NOMO-1 (cell line): Measurements from ENCODE around the gene CENPC.
"Not testable (repeated sequence)": the region's sequence is repeated elsewhere in the genome, so short reads cannot be mapped to it uniquely, and the experiment has no call there.

ENCODE experiments used
- DNase-seq, 2 experiments: peaks; one replicate each; lab custom pipeline; 2025; ENCODE audit not compliant: unreplicated experiment in 2 of 2; lab: John Stamatoyannopoulos, UW

Gene CENPC

DNA sequence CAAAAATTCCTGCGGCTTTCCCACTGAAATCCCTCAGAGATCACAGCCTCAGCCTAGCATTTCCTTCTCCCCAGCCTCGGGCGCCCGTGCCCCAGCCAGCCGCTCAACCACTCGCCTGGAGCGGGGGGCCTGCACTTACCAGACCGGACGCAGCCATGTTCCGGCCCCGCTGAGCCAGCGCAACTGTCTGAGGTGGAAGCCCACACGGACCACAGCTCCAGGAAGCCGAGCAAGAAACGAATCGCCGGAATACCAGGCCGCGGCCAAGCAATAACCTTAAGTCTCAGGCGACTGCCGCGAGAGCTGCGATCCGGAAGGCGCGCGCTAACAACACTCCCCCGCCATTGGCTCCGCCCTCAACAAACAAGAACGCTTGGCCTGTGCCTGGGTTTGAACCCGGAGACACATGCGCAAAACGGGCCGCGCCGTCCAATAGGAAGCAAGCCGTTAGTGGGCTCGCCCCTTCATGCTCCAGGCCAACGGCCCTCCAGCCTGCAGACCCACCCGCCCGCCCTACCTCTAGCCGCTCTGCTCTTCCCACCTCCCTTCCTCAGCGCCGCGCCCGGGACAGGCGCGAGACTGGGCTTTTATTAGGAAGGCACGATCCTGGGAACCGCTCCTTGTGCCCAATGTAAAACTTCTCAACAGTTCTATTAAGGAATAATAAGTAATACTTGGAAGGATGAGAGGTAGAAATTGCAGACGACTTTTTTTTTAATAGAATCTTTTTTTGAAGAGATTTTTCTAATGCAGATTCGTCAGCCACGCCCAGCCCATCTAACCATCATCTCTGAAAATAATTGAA is at the start of gene CENPC:
CENPC (minus strand) TSS at position 305 of the 805 bp plus-strand sequence; CDS start at position 157, 148 bp downstream.
- peak; percentile 97 for DNase-seq

DNA sequence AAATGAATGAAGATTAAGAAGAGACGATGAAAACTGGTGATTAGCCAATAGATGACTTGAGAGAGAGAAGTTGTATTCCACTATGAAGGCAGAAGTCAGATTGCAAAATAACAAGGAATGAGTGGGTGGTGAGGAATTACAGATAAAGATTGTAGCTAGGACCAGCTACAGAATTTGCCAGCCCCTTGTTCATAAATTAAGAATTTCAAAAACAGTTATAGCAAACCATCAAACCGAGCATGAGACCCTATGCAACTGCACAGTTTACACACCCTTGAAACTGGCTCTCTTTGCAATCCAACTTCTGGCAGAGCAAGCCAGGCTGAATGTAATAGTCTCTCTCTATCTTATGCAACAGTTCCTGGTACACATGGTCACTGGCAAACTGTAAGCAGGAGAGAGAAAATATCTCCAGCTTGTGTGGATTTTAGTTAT is 48.5 kb upstream of the CENPC start:
- DNase-seq: peak in 1 of 2 experiments; percentile 15

- no peak for DNase-seq
Measured at GRCh38 chr4:67587156-67587555, 41.9 kb upstream of the CENPC start.

GRCh38 chr4:67584496-67584895 is 39.2 kb upstream of the CENPC start:
- no peak for DNase-seq

GRCh38 chr4:67581913-67582312 is 36.6 kb upstream of the CENPC start:
- DNase-seq: no peak

DNA sequence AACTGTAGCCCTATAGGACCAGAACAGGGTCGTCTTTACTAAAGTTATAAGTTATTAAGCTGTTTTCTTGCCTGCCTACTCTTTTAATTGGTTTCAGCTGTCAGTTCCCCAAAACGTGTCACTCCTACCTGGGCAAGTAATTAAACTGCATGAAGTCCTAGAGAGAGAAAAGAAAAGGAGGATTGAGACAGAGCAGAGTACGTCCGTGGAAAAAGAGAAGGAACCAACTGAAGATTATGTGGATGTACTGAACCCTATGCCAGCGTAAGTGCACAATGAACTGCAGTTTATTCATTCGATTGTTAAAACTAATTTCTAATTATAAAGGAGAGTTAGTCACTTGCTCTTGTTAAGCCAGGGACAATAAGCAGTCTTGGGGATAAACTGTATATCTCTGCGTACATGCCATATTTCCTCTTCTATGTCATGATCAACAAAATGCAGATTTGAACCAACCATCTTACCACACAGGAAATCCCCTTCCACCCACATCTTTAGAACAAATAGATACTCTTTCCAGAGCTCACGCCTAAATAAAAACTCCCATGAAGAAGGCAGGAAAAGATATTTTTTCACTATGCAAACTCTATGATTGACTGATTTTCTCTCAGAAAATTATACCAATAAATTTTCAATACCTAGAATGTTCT is 36.0 kb upstream of the CENPC start:
- DNase-seq: no peak

- DNase-seq: no peak
Measured at GRCh38 chr4:67580577-67580976, 35.3 kb upstream of the CENPC start.

- DNase-seq: no peak
Measured at GRCh38 chr4:67576538-67576937, 31.2 kb upstream of the CENPC start.

- DNase-seq: no peak
Measured at GRCh38 chr4:67576059-67576466, 30.8 kb upstream of the CENPC start.

- peak; percentile 68 to 85 for DNase-seq
Measured at GRCh38 chr4:67575232-67576058, 30.1 kb upstream of the CENPC start.

GRCh38 chr4:67573193-67573592 is 27.9 kb upstream of the CENPC start:
- no peak for DNase-seq

DNA sequence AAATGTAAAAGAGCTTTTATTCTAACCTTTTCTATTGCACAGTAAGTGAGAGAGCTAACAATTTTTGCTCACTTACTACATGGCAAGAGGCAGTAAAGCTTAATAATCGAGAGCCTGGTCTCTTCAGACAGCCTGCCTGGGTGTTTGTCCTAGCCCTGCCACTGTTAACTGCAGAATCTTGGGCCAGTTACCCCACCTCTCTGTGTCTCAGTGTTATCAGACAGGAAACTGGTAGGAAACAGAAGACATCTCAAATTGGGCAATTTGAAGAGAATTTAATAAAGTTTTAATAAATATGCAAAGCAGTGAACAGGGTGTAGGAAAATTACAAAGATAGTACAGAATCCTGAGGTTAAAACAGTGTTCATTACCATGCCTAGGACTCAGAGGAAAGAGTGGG is 26.7 kb upstream of the CENPC start:
- no peak for DNase-seq

- DNase-seq: no peak
Measured at GRCh38 chr4:67570537-67570936, 25.2 kb upstream of the CENPC start.

GRCh38 chr4:67568820-67569219 is 23.5 kb upstream of the CENPC start:
- DNase-seq: peak in 1 of 2 experiments; percentile 52

DNA sequence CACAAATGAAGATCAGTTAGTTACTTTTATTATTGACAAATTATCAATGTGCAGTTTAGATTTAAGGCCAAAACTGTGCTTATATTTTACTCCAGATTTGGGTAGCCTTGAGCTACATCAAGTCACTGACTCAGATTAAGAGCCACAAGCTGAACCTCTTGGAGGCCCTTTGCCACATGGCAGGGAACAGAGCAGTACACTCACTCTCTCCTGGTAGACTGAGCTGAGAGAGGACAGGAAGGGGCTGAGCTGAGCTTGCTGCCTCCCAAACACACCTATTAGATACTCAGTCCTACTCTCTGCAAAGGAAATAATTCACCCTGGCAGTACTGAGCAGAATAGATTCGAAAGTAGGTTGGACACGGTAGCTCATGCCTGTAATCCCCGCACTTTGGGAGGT is 21.0 kb upstream of the CENPC start:
- DNase-seq: no peak

- DNase-seq: no peak
Measured at GRCh38 chr4:67565284-67565683, 20.0 kb upstream of the CENPC start.

DNA sequence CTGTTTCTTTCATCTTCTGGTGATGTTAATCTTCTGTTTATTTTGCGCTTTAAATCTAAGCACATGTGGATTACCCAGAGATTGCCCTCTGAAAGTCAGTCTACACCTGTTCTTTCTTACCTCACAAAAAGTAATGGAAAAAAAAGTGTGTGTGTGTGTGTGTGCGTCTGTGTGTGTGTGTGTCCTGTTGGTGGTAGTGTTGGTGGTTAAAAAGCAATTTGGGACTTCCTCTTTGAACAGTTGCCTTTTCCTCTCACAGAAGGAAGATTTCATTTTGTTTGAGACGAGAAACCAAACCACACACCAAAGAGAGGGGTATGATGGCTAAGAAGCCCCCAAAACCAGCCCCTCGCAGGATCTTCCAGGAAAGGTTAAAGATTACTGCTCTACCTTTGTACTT is 13.2 kb upstream of the CENPC start, which contains the start of gene STAP1:
STAP1 (plus strand) TSS at position 235 of the 400 bp plus-strand sequence; CDS start at position 318, 83 bp downstream.
- peak; percentile 65 to 82 for DNase-seq

DNA sequence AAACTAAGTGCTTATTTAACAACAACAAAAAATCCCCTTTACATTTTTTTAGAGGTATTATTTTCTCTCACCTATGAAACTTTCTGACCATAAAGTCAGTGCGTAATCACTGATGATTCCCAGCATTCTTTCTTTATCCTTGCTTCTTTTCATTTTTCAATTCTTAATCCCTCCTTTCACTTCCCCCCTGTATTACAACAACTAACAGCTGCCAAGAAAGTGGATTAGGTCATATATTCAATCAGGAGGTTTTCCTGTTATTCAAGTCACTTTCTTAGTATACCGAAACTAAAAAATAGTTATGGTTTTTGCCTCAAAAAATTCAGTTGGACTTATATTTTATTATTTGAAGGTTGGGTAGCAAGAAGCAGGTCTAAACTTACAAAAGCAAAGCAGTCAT is 11.1 kb upstream of the CENPC start:
- DNase-seq: peak in 1 of 2 experiments; percentile 40

GRCh38 chr4:67555447-67555846 is 10.1 kb upstream of the CENPC start:
- no peak for DNase-seq

DNA sequence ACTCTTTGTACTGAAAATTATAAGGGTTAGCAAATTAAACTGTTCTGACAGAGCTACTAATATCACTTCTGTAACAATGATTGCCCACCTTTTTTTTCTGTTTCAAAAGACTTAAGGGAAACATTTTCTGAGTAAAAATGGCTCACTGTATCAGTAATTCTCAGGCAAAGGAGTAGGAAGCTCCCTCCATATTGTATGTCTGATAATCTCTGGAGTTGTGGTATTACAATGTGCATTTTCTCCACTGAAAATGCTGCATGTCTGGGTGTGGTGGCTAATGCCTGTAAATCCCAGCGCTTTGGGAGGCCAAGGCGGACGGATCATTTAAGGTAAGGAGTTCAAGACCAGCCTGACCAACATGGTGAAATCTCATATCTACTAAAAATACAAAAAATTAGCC is 8.8 kb upstream of the CENPC start:
- no peak for DNase-seq

DNA sequence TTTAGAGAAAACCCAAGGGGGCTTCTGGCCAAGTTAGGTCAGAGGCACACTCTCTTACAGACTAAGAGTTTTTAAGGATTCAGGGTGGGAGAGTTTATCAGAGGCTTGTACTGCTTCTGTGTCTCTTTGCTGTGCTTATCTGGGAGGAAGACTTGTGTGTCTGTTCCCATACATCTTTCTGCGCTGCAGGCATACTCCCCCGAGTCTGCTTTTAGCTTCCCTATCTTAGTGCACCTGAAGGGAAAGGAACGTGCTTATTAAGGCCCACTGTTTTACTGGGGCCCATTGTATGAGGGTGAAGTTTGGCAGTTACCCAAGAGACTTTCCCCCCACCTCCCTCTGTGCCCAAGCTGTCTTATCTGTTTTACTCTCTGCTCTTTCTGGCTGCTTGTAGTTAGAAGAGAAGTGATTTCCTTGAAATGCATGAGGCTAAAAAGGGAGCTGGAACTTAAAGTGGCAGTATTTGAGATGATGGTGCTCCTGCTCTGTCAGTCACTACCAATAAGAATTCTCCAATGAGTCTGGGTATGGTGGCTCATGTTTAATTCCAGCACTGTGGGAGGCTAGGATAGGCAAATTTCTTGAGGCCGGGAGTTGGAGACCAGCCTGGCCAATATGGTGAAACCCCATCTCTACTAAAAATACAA is 7.0 kb upstream of the CENPC start:
- not testable (repeated sequence) for DNase-seq
